ENCODE measurements around the gene ARF1. TPM values are rescaled to one million over a fixed set of nuclear protein-coding genes. Genes with fewer than 3 reads are reported as not detected.
A peak's percentile ranks its signal among the peaks of the same experiment; 100 is the strongest.

The ARF1 gene
- polyA plus RNA-seq, 1 donor = 250 TPM

DNA sequence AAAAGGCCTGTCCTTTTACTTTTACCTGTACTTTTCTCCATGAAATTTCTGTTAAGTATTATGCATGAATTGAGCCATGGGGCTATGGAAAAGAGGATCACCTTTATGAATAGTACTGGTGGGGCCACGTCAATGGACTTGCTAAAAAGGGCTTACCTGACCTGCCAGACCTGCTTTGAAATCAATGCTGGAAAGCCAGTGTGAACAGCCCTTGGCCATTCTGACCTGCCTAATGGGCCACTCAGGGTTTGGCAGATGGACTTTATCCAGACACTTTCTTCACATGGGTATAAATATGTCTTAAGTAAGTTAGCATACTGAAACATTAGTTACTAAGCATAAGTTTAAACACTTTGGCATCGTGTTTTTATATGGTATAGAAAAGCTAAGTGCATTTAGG is 49.3 kb downstream of the ARF1 start:
- DNase-seq = no peak

DNA sequence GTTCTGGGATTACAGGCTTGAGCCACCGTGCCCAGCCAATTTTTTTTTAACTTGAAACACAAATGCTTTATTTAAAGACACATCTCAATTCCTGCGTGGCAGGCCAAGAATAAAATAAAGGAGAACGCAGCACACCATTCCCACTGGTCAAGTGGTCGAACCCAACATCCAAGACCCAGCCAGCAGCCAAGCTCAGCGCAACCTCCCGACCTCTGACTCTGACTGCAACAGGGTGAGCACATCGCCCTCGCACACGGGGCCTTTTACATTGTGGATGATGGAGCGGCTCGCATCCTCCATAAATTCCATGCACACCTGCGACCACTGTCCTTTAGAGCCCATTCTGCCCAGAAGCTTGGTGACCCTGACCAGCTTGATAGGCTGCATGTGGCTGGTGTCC is 52.1 kb downstream of the ARF1 start:
- no peak for DNase-seq

DNA sequence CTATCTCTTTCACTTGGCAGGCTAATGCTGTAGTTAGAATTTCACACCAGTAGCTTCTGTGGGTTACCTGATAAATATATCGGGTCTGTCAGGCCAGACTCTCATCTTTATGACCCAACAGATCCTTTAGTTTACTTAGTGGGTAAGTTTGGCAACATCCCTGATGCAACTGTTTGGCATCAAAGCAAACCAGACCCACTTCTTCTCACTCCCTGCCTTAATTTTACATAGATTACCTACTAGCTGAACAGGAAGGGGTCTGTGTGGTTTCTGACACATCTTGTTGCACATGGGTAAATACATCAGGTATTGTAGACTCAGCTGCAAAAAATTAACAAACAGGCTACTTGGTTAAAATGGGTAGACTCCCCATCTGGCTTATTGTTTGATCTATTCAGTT is 54.4 kb downstream of the ARF1 start:
- DNase-seq = no peak

DNA sequence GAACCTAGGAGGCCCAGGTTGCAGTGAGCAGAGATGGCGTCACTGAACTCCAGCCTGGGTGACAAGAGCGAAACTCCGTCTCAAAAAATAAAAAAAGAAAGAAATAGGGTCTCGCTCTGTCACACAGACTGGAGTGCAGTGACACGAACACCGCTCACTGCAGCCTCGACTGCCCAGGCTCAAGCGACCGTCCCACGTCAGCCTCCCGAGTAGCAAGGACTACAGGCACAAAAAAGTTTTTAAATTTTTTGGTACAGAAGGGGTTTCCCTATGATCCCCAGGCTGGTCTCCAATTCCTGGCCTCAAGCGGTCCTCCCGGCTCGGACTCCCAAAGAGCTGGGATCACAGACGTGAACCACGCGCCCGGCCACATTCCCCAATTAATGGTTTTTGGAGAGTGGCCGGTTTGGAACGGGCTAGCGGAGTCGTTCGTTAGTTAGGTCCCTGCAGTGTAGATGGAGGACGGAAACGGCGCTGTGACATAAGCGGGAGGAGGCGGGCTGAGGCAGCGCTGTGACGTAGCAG is 57.0 kb downstream of the ARF1 start:
- no peak for DNase-seq

DNA sequence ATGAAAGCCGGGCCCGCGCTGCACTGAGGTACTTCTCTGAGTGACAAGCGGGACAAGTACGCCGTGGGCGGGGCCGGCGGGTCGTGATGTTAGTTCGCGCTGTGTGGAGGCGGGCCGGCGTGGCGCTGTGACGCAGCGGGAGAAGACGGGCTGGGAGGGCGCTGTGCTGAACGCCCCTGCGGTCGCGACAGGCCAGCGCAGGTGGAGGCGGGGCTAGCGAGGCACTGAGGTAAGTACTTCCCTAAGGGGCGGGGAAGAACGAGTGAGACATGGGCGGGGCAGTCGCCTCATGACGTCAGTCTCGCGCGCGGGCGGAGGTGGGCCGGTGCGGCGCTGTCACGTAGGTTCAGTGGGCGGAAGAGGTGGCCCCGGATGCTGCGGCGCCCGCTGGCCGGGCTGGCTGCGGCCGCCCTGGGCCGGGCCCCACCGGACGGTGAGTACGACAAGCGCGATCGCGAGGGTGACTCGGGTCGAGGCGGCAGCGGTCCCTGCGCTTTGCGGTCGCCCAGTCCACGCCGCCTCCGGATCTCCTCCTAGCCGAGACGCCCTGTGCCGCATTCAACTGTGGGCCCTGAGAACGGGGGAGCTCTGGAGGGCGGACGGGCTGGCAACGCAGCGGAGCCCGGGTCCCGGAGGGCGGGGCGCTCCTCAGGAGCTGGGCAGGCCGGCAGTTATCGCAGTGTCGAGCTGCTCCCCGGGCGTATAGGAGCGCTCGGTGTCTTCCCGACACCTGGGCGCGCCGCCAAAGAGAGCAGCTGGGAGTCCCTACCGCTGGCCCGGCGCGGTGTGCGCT is 57.6 kb downstream of the ARF1 start, which contains the start of gene GUK1:
GUK1 (plus strand) TSS at position 349 of the 793 bp plus-strand sequence; CDS start at position 373, 24 bp downstream.
- peak; percentile 97 for DNase-seq

DNA sequence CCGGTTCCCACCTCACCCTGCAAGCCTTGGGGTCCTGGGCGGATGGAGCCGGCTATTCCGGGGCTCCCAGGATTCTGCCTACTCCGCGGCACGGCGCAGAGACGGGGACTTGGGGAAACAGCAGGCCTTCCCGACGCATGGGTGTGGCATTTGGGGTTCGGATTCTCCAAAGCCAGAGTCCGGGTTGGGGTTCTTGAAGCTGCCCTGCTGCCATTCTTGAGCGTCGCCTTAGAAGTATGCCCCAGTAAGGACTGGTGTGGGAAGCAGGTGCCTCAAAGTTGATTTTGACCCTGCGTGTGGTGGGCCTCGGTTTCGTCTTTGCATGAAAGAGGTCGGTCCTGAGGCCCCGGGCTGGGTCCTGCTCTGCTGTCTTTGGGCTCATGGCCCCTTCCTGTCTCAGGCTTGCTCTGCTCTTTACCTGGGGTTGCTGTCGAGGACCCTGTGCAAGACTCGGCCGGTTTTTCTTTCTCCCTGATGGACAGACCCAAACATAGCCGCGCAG is 58.3 kb downstream of the ARF1 start:
- DNase-seq = no peak

DNA sequence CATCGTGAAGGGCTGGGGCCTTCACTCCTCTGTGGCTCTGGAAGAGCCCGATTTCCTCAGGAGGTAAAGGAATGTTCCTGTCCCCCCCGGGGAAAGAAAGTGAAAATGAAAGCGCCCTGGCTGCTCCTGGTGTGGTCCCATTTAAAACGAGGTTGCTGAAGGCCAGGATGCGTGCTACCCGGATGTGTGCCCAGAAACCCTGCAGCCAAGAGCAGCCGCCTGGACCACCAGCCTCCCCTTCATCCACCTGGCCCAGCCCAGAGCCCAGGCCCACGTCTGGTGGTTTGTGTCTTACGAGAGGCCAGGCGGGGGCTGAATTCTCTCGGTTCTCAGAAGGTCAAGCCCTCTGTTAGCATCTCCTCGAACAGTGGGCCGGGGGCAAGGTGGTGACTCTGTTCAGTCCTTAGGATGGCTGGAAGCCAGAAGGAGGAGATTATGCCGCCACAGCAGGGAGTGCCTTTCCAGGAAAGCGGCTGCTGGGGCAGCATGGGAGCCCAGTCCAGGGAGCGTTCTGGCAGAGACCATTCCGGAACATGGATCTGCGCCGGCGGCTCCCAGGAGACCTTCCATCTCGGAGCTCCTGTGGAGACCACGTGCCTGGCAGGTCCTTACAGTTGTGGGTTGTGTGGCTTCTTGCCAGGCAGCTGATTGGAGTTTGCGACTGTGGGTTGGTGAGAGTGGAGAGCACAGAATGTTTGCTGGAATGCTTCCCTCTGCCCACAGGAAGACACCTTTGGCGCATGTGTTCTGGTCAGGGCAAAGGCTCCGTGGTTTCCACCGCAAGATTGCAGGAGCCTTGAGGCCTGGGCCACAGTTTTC is 58.9 kb downstream of the ARF1 start:
- no peak for DNase-seq

DNA sequence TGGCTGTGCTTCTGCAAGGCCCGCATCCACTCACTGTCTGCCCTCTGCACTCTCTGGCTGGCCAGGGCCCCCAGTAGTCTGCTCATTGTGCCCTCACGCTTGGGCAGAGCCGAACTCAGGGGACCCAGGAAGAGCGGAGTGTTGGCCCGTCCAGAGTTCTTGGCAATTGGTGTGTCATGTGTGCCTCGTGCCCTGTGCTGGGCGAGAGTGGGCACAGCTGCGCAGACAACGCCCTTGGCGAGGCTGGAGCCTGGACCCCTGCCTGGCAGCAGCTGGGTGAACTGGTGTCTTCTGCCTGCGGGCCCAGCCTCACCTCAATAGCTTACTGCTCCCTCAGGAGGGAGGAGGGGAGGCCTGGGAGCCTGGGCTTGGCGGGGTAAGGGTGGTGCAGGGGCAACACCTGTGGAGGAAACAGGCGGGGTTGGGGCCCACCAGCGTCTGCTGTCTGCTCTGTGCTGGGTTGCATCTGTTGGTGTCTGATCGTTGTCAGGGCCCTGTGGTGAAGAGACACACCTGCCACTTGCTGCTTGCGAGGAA is 59.7 kb downstream of the ARF1 start:
- no peak for DNase-seq

DNA sequence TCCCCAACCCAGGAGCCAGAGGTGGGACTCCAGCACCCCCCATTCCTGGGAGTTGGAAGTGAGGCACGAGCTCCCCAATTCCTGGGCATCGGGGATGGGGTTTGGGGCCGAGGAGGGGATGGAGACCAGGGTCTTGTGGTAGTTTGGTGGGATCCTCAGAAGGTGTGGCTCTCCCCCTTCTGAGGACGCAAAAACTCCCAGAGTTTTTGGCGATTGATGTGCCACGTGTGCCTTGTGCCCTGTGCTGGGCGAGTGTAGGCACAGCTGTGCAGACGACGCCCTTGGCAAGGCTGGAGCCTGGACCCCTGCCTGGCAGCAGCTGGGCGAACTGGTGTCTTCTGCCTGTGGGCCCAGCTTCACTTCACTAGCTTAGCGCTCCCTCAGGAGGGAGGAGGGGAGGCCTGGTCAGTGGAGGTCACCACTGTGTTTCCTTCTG is 60.2 kb downstream of the ARF1 start:
- DNase-seq = no peak

DNA sequence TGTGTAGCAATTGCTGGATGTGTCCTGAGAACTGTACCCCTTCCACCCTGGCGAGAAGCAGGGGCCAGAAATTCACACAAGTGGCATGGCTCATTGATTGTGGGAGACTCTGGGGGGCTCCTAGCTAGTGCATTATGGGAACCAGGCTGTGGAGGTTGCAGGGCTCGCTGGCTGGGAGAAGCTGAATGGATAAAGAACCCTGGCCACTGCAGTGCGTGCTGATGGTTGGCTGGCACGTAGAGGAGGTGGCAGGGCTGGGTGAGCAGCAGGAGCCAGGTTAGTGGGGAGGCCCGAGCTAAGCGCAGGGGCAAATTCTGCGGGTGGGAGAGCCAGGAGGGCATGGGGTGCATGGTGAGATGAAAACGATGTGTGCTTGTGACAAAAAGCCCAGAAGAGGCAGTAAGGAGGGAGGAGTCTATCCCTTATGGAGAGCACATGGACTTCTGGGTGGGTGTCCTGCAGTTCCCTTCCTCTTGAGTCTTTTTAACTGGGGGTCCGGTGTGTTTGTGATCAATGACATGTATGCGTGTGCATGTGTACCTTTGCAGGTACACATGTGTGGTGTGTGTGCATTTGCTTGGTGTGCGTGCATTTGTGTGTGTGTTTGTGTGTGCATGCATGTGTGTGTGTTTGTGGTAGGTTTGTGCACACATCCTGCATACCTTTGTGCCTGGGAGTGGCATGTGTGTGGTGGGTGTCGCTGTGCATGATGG is 61.1 kb downstream of the ARF1 start:
- no peak for DNase-seq

DNA sequence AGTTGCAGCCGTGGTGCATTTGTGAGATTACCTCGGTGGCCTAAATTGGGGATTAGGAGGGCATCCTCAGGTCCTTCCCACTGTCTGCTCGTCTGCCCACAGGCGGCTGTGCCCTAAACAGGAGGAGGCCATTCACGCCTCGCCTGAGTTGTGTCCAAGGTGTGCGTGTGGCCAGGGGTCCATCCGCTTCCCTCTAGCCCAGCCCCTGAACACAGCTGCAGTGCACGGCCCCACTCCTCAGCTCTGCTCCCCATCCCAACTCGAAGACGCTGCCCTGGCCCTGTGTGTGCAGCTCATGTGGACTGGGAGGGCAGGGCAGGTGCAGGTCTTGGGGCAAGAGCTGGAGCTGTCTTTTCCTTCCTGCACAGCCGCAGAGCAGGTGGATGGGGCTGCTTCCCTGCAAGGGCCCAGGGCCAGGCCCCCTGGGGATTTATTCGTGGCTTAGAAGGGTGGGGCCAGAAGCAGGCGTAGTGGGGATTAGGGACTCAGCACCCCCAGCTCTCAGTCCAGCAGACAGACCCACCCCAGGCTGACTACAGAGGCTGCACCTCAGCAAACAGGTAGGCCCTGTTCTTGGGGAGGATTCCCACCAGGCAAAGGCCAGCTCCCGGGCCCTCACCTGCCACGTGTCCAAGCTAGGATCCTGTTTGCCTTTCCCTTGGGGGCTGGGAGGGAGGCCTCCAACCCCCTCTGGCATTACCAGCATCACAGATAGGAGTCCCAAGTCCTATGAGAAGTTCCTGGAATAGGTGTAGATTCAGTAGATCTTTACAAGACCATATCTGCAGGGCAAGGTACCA is 61.9 kb downstream of the ARF1 start:
- no peak for DNase-seq

DNA sequence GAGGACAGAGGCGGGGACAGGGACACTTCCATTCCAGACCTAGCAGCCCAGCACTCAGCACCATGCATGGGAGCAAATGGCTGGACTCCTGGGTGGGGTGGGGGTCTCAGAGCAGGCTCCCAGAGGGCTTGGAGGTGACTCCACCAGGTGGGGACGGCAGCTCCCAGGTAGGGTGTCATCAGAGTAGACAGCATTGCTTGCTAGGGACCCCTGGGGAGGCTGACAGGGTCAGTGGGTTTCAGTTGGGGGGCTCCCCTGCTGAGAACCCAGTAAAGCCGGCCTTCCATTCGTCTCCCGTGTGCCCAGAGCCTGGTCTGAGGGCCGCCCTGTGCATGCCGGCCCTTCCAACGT is 62.5 kb downstream of the ARF1 start:
- DNase-seq = no peak

DNA sequence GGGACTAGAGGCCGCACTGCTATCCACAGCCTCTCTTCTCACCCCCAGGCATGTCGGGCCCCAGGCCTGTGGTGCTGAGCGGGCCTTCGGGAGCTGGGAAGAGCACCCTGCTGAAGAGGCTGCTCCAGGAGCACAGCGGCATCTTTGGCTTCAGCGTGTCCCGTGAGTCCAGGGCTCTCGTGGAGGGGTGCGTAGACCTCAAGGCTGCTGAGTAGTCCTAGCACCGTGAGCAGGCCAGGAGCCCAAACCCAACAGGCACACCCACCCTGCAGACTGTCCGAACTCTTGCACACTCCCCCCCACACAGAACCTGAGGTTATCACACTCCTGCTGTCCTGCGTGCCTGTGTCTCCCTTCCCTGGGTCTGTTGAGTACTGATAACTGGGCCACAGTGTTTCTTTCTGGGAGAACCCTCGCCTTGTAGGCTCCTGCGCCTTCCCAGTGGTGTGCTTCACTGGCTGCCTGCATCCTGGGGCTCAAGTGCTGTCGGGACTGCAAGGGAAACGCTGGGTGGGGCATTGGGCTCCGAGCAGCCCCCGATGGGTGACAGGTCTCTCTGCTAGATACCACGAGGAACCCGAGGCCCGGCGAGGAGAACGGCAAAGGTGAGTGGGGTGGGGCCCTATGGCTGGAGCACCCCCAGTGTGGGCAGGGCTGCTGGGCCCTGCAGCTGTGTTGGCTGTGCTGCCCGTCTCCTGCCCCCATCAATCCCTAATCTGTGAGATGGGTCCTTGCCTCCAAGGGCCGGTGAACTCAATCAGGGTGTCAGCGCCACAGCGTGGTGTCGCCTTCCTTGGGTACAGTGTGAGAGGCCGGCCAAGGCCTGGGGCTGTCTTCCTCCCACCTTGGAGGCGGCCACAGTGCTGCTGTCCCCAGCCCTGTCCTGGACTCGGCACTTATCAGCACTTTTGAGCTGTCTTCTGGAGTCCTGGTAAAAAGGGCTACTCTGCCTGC is 63.2 kb downstream of the ARF1 start:
- DNase-seq = no peak

DNA sequence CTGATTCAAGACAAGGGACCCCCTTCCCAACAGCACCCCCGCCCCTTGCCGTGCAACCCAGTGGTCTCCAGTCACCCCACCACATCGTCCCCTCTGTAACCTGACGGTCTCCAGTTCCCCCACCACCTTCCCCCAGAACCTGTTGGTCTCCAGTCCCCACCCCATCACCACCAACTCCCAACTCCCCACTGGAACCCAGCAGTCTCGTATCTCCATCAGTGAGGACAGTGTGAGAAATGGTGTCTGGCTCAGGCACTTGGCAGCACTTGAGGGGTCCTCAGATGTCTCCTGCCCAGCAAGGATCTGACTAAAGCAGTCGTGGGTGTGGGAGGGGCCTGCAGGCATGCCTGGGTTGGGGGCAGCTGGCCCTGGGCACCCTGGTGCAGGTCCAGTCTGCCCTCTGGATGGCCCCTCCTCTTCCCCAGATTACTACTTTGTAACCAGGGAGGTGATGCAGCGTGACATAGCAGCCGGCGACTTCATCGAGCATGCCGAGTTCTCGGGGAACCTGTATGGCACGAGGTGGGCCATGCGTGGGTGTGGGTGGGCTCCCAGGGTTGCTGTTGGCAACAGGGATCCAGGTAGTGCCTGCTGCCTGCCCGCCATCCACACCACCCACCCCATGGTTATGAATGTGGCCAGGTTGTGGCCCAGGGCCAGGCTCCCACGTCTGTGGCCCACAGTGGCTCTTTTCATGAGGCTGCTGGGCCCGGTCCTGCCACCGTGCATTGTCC is 64.1 kb downstream of the ARF1 start:
- no peak for DNase-seq

DNA sequence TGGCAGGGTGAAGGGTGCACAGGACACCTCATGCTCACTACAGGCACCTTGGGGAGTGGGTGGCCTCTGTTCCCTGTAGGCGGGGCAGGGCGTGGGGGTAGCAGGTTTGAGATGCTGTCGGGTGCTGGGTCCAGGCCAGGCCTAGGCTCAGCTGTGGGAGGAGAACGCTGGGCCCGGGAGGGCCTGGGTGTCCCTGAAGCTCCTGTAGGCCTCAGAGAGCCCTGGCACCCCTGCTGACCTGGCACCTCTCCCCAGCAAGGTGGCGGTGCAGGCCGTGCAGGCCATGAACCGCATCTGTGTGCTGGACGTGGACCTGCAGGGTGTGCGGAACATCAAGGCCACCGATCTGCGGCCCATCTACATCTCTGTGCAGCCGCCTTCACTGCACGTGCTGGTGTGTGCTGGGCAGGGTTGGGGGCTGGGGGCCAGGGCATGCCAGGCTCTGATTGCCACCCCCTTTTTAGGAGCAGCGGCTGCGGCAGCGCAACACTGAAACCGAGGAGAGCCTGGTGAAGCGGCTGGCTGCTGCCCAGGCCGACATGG is 64.7 kb downstream of the ARF1 start:
- no peak for DNase-seq

DNA sequence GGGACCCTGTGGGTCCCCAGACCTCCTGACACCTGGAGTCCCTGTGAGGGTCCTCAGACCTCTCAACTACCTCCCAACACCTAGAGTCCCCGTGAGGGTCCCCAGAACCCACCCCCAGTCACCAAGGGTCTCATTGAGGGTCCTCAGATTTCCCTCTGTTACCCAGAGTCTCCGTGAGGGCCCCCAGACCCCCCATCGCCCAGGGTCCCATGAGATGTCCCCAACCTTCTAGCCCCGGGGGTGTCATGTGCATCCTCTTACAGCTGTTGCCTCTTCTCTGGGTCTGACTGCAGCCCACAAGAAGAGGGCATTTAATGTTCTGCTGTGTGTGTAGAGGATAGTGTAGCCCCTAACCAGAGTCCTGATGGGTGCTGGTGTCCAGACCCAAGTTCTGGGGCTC is 65.3 kb downstream of the ARF1 start:
- DNase-seq = no peak

DNA sequence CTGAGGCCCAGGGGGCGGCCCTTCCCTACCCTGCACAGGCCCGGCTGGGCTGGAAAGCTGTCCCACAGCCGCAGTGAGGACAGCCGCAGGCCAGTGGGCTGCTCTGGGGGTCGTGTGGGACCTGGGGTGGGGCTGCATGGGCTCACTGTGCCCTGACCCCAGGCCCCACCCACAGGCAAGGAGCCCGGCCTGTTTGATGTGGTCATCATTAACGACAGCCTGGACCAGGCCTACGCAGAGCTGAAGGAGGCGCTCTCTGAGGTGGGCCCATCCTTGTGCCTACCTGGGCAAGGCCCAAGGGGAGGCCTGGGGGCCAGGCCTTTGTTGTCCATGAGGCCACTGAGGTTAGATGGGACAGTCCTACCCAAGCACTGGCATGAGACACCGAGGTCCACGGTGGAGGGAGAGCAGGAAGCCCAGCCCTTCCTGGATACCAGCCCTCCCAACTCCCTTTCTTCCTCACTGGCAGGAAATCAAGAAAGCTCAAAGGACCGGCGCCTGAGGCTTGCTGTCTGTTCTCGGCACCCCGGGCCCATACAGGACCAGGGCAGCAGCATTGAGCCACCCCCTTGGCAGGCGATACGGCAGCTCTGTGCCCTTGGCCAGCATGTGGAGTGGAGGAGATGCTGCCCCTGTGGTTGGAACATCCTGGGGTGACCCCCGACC is 65.8 kb downstream of the ARF1 start:
- DNase-seq = no peak

All from hindlimb muscle (tissue), 1 donor.